H54 (cell line): ENCODE data around the gene NXF1.

Source experiments
- DNase-seq: peaks from one replicate; pipeline ENCODE4 v3.0.0; 2011; ENCODE audit warnings: low spot score, mixed read lengths; ENCODE audit not compliant: insufficient read length
- FAIRE-seq: peaks from 3 replicates; lab custom pipeline; 2011; peaks lifted over from hg19 to GRCh38; lab: Jason Lieb, UNC
- POLR2A ChIP-seq: IDR thresholded peaks from 2 replicates; pipeline ENCODE4 v1.6.1; 2011; ENCODE audit warnings: low read depth, mild to moderate bottlenecking, low read length

Gene NXF1

DNA sequence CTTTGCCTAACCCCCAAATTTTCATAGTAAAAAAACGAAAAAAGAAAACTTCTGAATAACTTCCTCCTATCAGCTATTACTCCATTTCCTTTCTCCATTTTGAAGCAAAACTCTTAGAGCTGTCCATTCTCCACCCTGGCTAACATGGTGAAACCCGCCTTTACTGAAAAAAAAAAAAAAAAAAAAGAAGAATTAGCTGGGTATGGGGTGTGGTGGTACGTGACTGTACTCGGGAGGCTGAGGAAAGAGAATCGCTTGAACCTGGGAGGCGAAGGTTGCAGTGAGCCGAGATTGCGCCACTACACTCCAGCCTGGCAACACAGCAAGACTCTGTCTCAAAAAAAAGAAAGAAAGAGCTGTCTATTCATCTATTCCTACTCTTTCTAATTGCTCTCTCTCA is 11.3 kb upstream of the NXF1 start:
- no peak for TF ChIP-seq POLR2A
- FAIRE-seq: no peak
- no peak for DNase-seq

DNA sequence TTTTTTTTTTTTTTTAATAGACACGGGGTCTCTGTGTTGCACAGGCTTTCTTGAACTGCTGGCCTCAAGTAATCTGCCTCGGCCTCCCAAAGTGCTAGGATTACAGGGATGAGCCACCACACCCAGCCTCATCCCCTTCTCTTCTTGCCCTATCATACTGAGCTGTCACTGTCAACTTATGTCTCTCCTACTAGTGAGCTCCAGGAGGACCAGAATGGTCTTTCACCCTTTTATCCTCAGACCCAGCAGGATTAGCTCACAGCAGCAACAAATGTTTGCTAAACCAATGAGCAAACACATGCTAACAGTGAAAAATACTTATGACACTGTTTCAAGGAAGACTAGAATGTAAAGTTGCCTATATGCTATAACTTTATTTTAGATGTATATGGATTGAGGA is 6.4 kb upstream of the NXF1 start:
- no peak for FAIRE-seq
- TF ChIP-seq POLR2A: no peak
- DNase-seq: no peak

- FAIRE-seq: no peak
- no peak for TF ChIP-seq POLR2A
- DNase-seq: no peak
These were observed 5.5 kb upstream of the NXF1 start for GRCh38 chr11:62810748-62811147.

DNA sequence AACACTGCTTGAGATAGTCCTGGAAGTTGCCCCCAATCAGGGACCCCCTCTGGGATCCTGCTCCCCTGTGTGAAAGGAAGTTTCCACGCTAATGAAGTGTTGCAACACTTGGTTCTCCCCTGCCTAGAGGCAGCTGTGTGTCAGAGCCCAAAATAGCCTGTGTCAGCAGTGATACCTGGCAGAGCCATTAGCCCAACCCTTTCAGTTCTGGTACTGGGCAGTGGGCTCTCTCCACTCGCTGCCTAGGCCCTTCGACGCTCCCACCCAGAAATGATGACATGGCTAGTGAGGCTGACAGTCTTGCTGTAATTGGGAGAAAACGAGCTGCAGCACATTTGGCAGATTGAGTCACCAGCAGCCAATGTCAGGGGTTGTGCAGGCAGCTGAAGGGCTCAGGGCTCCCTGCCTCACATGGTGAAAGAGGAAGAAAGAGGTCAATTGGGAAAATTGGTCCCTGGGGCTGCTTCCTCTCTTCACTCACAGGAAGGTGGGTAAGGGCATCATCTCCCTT is 1.4 kb upstream of the NXF1 start:
- no peak for TF ChIP-seq POLR2A
- FAIRE-seq: no peak
- DNase-seq: no peak

GRCh38 chr11:62805961-62806441 is 761 bp upstream of the NXF1 start:
- no peak for TF ChIP-seq POLR2A
- FAIRE-seq (no peak), DNase-seq (no peak)

GRCh38 chr11:62804310-62805075 is 747 bp downstream of the NXF1 start:
- no peak for TF ChIP-seq POLR2A
- FAIRE-seq (no peak), DNase-seq (peak; percentile 29)

DNA sequence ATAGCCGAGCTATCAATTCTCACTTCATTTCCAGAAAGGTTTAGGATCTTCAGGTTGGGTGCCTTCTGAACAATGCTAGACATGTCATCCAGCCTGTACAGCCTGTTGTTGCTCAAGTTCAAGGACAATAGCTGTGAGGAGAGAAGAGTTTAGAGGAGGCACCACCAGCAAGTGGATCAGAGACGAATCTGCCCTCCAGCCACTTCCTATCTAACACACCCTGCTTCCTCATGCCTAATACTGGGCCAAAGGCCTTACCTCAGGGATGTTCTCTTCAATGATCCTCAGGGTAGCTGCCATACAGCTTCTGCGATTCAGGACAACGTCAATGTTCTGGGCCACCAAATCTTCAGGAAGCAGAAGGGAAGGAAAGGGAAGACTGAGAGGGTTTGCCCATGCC is 4.2 kb downstream of the NXF1 start:
- FAIRE-seq (no peak), DNase-seq (no peak)
- no peak for TF ChIP-seq POLR2A

GRCh38 chr11:62799486-62799885 is 5.8 kb downstream of the NXF1 start:
- no peak for TF ChIP-seq POLR2A
- FAIRE-seq (no peak), DNase-seq (no peak)

GRCh38 chr11:62796281-62796680 is 9.0 kb downstream of the NXF1 start:
- FAIRE-seq (no peak), DNase-seq (no peak)
- TF ChIP-seq POLR2A: no peak

DNA sequence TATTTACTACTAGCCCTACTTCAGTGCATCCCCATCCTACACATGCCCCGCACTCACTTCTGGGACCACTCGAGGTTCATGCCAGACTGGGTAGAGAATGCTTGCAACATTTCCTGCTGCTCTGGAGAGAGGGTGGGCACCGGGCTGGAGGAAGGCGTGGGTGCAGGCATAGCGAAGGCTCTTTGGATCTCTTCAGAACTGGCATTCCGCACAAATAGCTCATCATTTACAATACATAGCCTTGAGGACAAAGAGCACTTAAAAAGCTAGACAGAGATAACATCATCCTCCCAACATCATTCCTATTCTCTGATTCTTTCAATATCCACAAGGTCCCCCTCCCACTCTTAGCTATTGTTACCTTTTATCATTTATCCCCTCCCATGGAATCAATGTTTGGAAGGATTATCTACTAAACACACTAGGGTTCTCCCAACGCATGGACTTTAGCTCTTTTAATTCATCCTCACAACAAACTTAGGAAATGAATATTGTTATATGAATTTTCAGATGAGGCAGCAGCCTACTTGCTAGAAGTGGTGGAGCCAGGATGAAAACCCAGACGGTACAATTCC is 11.0 kb downstream of the NXF1 start:
- no peak for TF ChIP-seq POLR2A
- FAIRE-seq: no peak
- DNase-seq: no peak

- TF ChIP-seq POLR2A: no peak
- FAIRE-seq (no peak), DNase-seq (no peak)
These were observed 13.1 kb downstream of the NXF1 start for GRCh38 chr11:62792202-62792575.

DNA sequence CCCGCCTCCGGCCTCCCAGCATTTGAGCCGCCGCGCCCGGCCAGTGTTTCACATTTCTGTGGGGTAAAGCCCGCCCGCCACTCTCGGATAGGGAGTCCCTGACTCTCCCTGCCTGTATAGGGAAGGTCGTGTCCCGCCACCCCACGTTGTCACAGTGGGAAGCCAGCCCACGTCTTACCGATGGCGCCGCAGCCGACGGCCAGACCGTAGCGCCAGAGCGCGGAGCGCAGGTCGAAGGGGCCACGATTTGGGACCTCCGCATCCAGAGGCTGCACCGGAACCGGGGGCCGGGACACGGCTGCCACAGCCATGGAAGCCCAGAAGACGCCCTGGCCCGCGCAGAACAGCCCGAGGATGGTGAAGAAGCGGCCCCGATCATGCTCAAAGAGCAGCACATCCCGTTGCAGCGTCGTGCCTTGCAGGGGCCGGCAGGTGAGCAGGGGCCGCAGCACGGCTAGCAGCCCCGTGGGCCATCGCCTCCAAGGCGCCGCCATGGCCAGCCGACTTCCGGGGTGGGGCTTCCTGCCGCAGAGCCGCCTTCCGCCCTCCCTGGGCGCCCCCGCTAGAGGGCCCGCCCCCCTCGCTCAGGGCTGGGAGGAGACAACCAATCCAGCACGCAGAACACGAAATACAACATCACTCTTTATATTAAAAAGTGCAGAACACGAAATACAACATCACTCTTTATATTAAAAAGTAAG is 13.6 kb downstream of the NXF1 start, which contains the start of gene TMEM223:
Gene TMEM223, minus strand, starts transcription at position 506 of the 701 bp plus-strand sequence. Its CDS starts 12 bp downstream, at position 494.
- peak; percentile 96 for TF ChIP-seq POLR2A
- FAIRE-seq: no peak
- peak; percentile 75 for DNase-seq

DNA sequence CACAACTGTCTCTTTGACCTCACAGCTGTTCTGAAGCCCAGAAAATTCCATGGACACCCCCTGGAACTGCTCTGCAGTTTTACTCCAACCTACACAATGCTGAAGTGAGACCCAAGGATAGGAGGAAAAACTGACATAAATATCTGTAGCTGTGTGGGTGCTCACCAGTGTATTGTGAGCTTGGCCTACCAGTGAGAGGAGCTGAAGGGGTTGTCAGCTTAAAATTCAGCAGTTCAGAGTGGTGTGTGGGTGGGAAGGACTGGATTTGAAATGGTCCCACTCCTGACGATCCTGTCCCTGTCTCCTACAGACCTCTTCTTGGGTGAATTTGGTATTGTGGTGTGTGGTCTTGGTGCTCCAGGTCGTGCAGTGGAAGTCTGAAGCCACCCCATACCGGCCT is 15.7 kb downstream of the NXF1 start:
- DNase-seq: no peak
- TF ChIP-seq POLR2A: no peak
- no peak for FAIRE-seq

GRCh38 chr11:62788991-62789390 is 16.2 kb downstream of the NXF1 start:
- TF ChIP-seq POLR2A: no peak
- FAIRE-seq: no peak
- no peak for DNase-seq
